HepG2 (cell line): ENCODE data around the gene RAI14. TPM values are rescaled to one million over a fixed set of nuclear protein-coding genes. Genes with fewer than 3 reads are reported as not detected.
A peak's percentile ranks its signal among the peaks of the same experiment; 100 is the strongest.

Experiments
- BORCS8-MEF2B ChIP-seq: sonication (generic); formaldehyde crosslinking; IDR thresholded peaks from 2 replicates; pipeline ENCODE4 v1.8.0; 2022; ENCODE audit warnings: mild to moderate bottlenecking, missing genetic modification reagents
- CSRNP1 ChIP-seq: sonication (generic); formaldehyde crosslinking; IDR thresholded peaks from 2 replicates; pipeline ENCODE4 v1.8.1; 2023; ENCODE audit warnings: mild to moderate bottlenecking, missing genetic modification reagents
- E2F1 ChIP-seq: sonication (generic); formaldehyde crosslinking; IDR thresholded peaks from 2 replicates; pipeline ENCODE4 v1.5.0; 2020; ENCODE audit warnings: missing genetic modification reagents
- GLI4 ChIP-seq: sonication (generic); formaldehyde crosslinking; IDR thresholded peaks from 2 replicates; pipeline ENCODE4 v1.5.1; 2020; ENCODE audit warnings: missing genetic modification reagents, mild to moderate bottlenecking, moderate library complexity, borderline replicate concordance
- GMEB2 ChIP-seq: IDR thresholded peaks from 2 replicates; pipeline ENCODE4 v1.6.1; 2016; ENCODE audit warnings: missing biosample characterization, missing genetic modification reagents, low read depth
- HMG20B ChIP-seq: conservative IDR thresholded peaks from 2 replicates; pipeline ENCODE4 v1.6.1; 2016; ENCODE audit warnings: missing genetic modification reagents, missing compliant biosample characterization
- HNF1B ChIP-seq: sonication (generic); formaldehyde crosslinking; IDR thresholded peaks from 2 replicates; pipeline ENCODE4 v1.5.1; 2020; ENCODE audit warnings: mild to moderate bottlenecking, moderate library complexity, missing genetic modification reagents
- HNRNPLL ChIP-seq: fragments of 200-400 bp; formaldehyde crosslinking; IDR thresholded peaks from 2 replicates; pipeline ENCODE4 v1.6.1; 2017; ENCODE audit warnings: mild to moderate bottlenecking, low read depth, low read length; ENCODE audit not compliant: poor library complexity, severe bottlenecking
- JUN ChIP-seq: sonication (generic); formaldehyde crosslinking; IDR thresholded peaks from 2 replicates; pipeline ENCODE4 v1.4.0; 2020; ENCODE audit warnings: mild to moderate bottlenecking, missing genetic modification reagents
- MED1 ChIP-seq: sonication (generic); formaldehyde crosslinking; IDR thresholded peaks from 2 replicates; pipeline ENCODE4 v1.4.0; 2020; ENCODE audit warnings: missing genetic modification reagents
- RCOR2 ChIP-seq: IDR thresholded peaks from 2 replicates; pipeline ENCODE4 v1.6.1; 2016; ENCODE audit warnings: missing biosample characterization, missing genetic modification reagents
- SKI ChIP-seq: fragments of 450-650 bp; IDR thresholded peaks from one replicate; pipeline ENCODE4 v1.6.1; 2018; ENCODE audit warnings: mild to moderate bottlenecking; ENCODE audit not compliant: partially characterized antibody
- STAT5B ChIP-seq: sonication (generic); formaldehyde crosslinking; IDR thresholded peaks from 2 replicates; pipeline ENCODE4 v1.4.0; 2020; ENCODE audit warnings: missing genetic modification reagents
- TOPORS ChIP-seq: sonication (generic); formaldehyde crosslinking; IDR thresholded peaks from 2 replicates; pipeline ENCODE4 v1.8.0; 2023; ENCODE audit warnings: mild to moderate bottlenecking, missing genetic modification reagents
- ZBTB43 ChIP-seq: sonication (generic); formaldehyde crosslinking; conservative IDR thresholded peaks from 2 replicates; pipeline ENCODE4 v1.4.0; 2020; ENCODE audit warnings: missing genetic modification reagents
- ZMYM2 ChIP-seq: sonication (generic); formaldehyde crosslinking; IDR thresholded peaks from 2 replicates; pipeline ENCODE4 v1.8.0; 2022; ENCODE audit warnings: mild to moderate bottlenecking, missing genetic modification reagents
- ZNF460 ChIP-seq: sonication (generic); formaldehyde crosslinking; IDR thresholded peaks from 2 replicates; pipeline ENCODE4 v1.5.1; 2020; ENCODE audit warnings: missing genetic modification reagents, mild to moderate bottlenecking, borderline replicate concordance
- ZNF496 ChIP-seq: sonication (generic); formaldehyde crosslinking; IDR thresholded peaks from 2 replicates; pipeline ENCODE4 v1.8.1; 2023; ENCODE audit warnings: mild to moderate bottlenecking, moderate library complexity, missing genetic modification reagents; ENCODE audit not compliant: insufficient replicate concordance
- ZNF543 ChIP-seq: sonication (generic); formaldehyde crosslinking; IDR thresholded peaks from 2 replicates; pipeline ENCODE4 v1.4.0; 2020; ENCODE audit warnings: mild to moderate bottlenecking, missing genetic modification reagents
- ZNF644 ChIP-seq: IDR thresholded peaks from 2 replicates; pipeline ENCODE4 v1.6.1; 2016; ENCODE audit warnings: low read depth
- ZNF777 ChIP-seq: sonication (generic); formaldehyde crosslinking; IDR thresholded peaks from 2 replicates; pipeline ENCODE4 v1.4.0; 2020; ENCODE audit warnings: missing genetic modification reagents
- ZSCAN12 ChIP-seq: sonication (generic); formaldehyde crosslinking; IDR thresholded peaks from 2 replicates; pipeline ENCODE4 v1.9.0; 2021; ENCODE audit warnings: mild to moderate bottlenecking, missing genetic modification reagents
- polyA plus RNA-seq, 8 experiments: library from polyadenylated mRNA; depleted of rRNA in 3 of 8; stranded (reverse) in 7 of 8; unstranded in 1 of 8; fragments of >200 nt; fragmentation: Illumina TruSeq in 4 of 8; extraction: Trizol in 4 of 8; gene quantifications; 2 replicates each; pipeline versions ENCODE4 v1.2.1 to v1.2.3, GENCODE V29; 2011 to 2016; ENCODE audit warnings: low read depth in 4 of 8, missing spikeins in 1 of 8, mixed read lengths in 1 of 8; ENCODE audit not compliant: insufficient read depth in 1 of 8
- total RNA-seq, 5 experiments: library from RNA; depleted of rRNA; stranded (reverse); fragments of >200 nt; fragmentation: Illumina TruSeq; extraction: Trizol; gene quantifications; 2 replicates each; pipeline ENCODE4 v1.2.3, GENCODE V29; 2016; ENCODE audit warnings: low read depth in 1 of 5

The RAI14 gene
- total and polyA plus RNA-seq, 2 of the 13 experiments (the other 11 are each of a cell fraction or from before 2014, with no cell fraction given), result 12.6 to 18.2 TPM

- no peak; the same call in 1 of the 2 replicates for TF ChIP-seq ZNF460 (CRISPR knock-in tag)
- TF ChIP-seq ZBTB43 (CRISPR knock-in tag), result peak; percentile 39; the same call in 1 of the 2 replicates
- no peak for TF ChIP-seq ZNF496
- peak; percentile 100 for TF ChIP-seq ZNF777 (CRISPR knock-in tag)
- peak; percentile 59; the same call in 1 of the 2 replicates for TF ChIP-seq JUN
- TF ChIP-seq GMEB2, result peak; percentile 60; the same call in 1 of the 2 replicates
- peak; percentile 92 for TF ChIP-seq HNRNPLL
- peak; percentile 91 for TF ChIP-seq E2F1 (CRISPR knock-in tag)
- peak; percentile 28; the same call in 1 of the 2 replicates for TF ChIP-seq RCOR2 (CRISPR knock-in tag)
- TF ChIP-seq GLI4, result no peak
- peak; percentile 94 for TF ChIP-seq HNF1B
- no peak for TF ChIP-seq ZSCAN12 (CRISPR knock-in tag)
- peak; percentile 95 for TF ChIP-seq ZNF543 (CRISPR knock-in tag)
- peak; percentile 88 for TF ChIP-seq ZMYM2 (CRISPR knock-in tag)
- TF ChIP-seq ZNF644 (CRISPR knock-in tag), result no peak
- TF ChIP-seq MED1 (CRISPR knock-in tag), result peak; percentile 86
- peak; percentile 85; the same call in 1 of the 2 replicates for TF ChIP-seq BORCS8-MEF2B (CRISPR knock-in tag)
- TF ChIP-seq CSRNP1 (CRISPR knock-in tag), result no peak; the same call in 1 of the 2 replicates
- TF ChIP-seq HMG20B (CRISPR knock-in tag), result peak; percentile 15; the same call in 1 of the 2 replicates
- TF ChIP-seq STAT5B (CRISPR knock-in tag), result no peak
- peak; percentile 82 for TF ChIP-seq TOPORS (CRISPR knock-in tag)
- peak; percentile 89 for TF ChIP-seq SKI
Measured at GRCh38 chr5:34838785-34839714, 182.9 kb downstream of the RAI14 start, which contains the start of gene TTC23L (continued).
